Measurements from ENCODE around the gene GOLGA3.
"Not testable (repeated sequence)": the region's sequence is repeated elsewhere in the genome, so short reads cannot be mapped to it uniquely, and the experiment has no call there.

Gene GOLGA3, protein sequence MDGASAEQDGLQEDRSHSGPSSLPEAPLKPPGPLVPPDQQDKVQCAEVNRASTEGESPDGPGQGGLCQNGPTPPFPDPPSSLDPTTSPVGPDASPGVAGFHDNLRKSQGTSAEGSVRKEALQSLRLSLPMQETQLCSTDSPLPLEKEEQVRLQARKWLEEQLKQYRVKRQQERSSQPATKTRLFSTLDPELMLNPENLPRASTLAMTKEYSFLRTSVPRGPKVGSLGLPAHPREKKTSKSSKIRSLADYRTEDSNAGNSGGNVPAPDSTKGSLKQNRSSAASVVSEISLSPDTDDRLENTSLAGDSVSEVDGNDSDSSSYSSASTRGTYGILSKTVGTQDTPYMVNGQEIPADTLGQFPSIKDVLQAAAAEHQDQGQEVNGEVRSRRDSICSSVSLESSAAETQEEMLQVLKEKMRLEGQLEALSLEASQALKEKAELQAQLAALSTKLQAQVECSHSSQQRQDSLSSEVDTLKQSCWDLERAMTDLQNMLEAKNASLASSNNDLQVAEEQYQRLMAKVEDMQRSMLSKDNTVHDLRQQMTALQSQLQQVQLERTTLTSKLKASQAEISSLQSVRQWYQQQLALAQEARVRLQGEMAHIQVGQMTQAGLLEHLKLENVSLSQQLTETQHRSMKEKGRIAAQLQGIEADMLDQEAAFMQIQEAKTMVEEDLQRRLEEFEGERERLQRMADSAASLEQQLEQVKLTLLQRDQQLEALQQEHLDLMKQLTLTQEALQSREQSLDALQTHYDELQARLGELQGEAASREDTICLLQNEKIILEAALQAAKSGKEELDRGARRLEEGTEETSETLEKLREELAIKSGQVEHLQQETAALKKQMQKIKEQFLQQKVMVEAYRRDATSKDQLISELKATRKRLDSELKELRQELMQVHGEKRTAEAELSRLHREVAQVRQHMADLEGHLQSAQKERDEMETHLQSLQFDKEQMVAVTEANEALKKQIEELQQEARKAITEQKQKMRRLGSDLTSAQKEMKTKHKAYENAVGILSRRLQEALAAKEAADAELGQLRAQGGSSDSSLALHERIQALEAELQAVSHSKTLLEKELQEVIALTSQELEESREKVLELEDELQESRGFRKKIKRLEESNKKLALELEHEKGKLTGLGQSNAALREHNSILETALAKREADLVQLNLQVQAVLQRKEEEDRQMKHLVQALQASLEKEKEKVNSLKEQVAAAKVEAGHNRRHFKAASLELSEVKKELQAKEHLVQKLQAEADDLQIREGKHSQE (N-terminal part only)

GRCh38 chr12:132828706-132829534, at the start of gene GOLGA3:
Gene GOLGA3, minus strand, starts transcription at chr12:132828869. Its CDS starts 6,741 bp downstream, at chr12:132822128.
- FAIRE-seq = peak; percentile 94
- DNase-seq (ENCODE audit: extremely low spot score, insufficient read length, low read depth) = peak; percentile 99

DNA sequence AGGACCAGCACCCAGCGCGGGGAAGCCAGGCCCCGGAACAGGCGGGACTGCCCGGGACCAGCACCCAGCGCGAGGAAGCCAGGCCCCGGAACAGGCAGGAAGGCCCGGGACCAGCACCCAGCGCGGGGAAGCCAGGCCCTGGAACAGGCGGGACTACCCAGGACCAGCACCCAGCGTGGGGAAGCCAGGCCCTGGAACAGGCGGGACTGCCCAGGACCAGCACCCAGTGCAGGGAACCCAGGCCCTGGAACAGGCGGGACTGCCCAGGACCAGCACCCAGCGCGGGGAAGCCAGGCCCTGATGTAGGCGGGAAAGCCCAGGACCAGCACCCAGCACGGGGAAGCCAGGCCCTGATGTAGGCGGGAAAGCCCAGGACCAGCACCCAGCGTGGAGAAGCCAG, 46.0 kb upstream of the GOLGA3 start:
- not testable (repeated sequence) for DNase-seq (ENCODE audit: extremely low spot score, insufficient read length, low read depth); FAIRE-seq

GRCh38 chr12:132874175-132874574, 45.5 kb upstream of the GOLGA3 start:
- no peak for FAIRE-seq

GRCh38 chr12:132873724-132874123, 45.1 kb upstream of the GOLGA3 start:
- no peak for DNase-seq (ENCODE audit: extremely low spot score, insufficient read length, low read depth)
- FAIRE-seq = no peak

More at GRCh38 chr12:132874175-132874574, 45.5 kb upstream of the GOLGA3 start:
- DNase-seq (ENCODE audit: extremely low spot score, insufficient read length, low read depth) = no peak

- FAIRE-seq (no peak), DNase-seq (ENCODE audit: extremely low spot score, insufficient read length, low read depth) (no peak)
Observed at GRCh38 chr12:132872975-132873421, 44.3 kb upstream of the GOLGA3 start.

DNA sequence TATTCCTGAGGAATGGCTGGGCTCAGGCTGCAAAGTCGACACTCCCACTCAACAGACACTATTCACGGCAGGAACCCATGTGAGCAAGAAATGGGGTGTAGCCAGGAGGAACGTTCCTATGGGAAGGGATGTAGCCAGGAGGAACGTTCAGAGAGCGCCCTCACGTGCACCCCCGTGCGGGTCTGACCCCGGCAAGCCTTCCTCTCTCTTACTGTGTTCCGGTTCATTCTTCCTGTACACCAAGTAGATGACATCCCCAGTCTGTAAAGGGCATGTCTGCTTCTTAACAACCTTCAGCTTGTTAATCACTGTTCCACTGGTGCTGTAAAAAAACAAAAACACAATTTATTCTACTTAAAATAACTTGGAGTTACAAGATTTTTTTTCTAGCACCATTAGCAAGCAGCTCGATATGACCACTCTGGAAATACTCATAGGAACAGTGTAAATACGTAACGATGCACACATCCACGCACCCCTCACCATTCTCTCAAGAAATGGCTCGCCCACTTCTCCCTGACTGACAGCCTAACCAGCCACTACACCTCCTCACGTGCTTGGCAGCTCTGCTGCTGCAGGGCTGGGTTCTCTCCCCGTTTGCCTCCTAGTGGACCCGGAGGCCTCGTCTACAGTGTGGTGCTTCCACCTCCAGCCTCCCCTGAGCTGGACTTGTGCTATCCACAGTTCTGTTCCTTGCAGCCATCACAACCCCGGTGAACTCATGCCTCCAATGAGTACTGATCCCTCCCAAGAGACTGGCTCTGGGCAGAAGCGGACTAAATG, 43.6 kb upstream of the GOLGA3 start:
- FAIRE-seq = no peak

GRCh38 chr12:132869551-132869950, 40.9 kb upstream of the GOLGA3 start:
- DNase-seq (ENCODE audit: extremely low spot score, insufficient read length, low read depth) = no peak
- FAIRE-seq = no peak

More for the DNA sequence above, 43.6 kb upstream of the GOLGA3 start:
- no peak for DNase-seq (ENCODE audit: extremely low spot score, insufficient read length, low read depth)

DNA sequence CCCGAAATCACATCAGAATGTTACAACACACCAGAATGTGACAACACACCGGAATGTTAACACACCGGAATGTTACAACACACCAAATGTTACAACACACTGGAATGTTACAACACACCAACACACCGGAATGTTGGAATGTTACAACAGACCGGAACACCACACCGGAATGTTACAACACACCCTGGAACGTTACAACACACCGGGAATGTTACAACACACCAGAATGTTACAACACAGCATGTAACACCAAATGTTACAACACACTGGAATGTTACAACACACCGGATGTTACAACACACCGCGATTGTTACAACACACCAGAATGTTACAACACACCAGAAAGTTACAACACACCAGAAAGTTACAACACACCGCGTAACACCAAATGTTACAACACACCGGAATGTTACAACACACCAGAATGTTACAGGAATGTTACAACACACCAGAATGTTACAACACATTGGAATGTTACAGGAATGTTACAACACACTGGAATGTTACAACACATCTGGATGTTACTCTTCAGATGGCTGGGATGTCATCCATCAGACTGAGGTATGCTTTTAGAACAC, 37.7 kb upstream of the GOLGA3 start:
- no peak for DNase-seq (ENCODE audit: extremely low spot score, insufficient read length, low read depth)
- peak; percentile 33 for FAIRE-seq

GRCh38 chr12:132861558-132861957, 32.9 kb upstream of the GOLGA3 start:
- no peak for FAIRE-seq
- no peak for DNase-seq (ENCODE audit: extremely low spot score, insufficient read length, low read depth)

- DNase-seq (ENCODE audit: extremely low spot score, insufficient read length, low read depth) (no peak), FAIRE-seq (no peak)
Observed at GRCh38 chr12:132858718-132859266, 30.1 kb upstream of the GOLGA3 start.

GRCh38 chr12:132857019-132857418, 28.4 kb upstream of the GOLGA3 start:
- DNase-seq (ENCODE audit: extremely low spot score, insufficient read length, low read depth); FAIRE-seq: not testable (repeated sequence)

DNA sequence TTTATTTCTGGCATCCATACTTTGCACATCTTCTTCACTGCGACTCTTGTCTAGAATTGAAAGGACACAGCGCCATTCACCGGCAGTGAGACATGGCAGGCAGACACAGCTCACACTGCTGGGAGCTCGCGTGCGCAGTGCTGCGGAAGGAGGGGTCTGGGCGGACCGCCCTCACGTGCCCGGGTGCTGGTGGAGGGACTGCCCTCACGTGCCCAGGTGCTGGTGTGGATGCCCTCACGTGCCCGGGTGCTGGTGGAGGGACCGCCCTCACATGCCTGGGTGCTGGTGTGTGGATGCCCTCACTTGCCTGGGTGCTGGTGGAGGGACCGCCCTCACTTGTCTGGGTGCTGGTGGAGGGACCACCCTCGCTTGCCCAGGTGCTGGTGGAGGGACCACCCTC, 27.9 kb upstream of the GOLGA3 start:
- DNase-seq (ENCODE audit: extremely low spot score, insufficient read length, low read depth) = no peak
- no peak for FAIRE-seq

DNA sequence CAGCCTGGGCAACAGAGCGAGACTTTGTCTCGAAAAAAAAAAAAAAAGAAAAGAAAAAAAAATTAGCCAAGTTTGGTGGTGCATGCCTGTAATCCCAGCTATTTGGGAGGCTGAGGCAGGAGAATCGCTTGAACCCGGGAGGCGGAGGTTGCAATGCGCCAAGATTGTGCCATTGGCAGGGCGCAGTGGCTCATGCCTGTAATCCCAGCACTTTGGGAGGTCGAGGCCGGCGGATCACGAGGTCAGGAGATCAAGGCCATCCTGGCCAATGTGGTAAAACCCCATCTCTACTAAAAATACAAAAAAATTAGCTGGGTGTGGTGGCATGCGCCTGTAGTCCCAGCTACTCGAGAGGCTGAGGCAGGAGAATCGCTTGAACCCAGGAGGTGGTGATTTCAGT, 26.5 kb upstream of the GOLGA3 start:
- DNase-seq (ENCODE audit: extremely low spot score, insufficient read length, low read depth); FAIRE-seq: not testable (repeated sequence)

GRCh38 chr12:132853285-132854092, 24.8 kb upstream of the GOLGA3 start:
- FAIRE-seq = no peak
- no peak for DNase-seq (ENCODE audit: extremely low spot score, insufficient read length, low read depth)

DNA sequence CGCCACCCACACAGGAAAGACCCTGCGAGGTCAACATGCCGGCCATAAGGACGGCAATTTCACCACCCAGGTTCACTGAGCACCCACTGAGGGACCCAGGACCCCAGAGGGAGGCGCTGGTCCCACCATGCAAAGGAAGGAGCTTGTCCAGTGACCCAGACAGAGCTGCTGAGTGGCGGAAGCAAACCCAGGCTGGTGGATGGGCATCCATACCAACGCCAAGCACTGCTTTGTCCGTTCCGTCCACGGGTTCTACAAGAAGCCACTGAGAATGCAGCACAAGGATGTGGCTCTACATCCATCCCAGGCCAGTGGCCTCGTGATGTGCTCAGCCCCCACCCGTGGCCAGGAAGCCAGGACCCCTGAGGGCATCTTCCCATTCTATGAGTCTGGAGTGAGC, 23.8 kb upstream of the GOLGA3 start:
- FAIRE-seq = no peak
- DNase-seq (ENCODE audit: extremely low spot score, insufficient read length, low read depth) = no peak

DNA sequence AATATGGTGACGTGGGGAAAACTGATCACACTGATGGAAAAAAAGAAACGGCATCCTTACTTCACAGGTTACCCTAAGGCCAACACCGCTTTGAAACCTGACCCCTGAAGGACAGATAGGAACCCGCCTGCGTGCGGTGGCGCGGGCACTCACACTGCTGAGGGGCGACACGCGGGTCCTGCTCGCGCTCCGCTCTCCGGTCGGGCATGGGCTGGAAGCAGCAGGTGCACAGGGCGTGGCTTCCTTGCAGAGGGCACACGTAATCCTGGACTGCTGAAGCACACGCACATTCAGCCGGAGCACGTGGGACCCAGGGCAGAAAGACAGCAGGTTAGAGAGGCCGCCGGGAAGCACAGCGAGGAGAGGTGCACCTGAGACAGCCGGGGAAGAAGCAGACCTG, 22.8 kb upstream of the GOLGA3 start:
- FAIRE-seq = no peak
- no peak for DNase-seq (ENCODE audit: extremely low spot score, insufficient read length, low read depth)

GRCh38 chr12:132850291-132850690, 21.6 kb upstream of the GOLGA3 start:
- FAIRE-seq (no peak), DNase-seq (ENCODE audit: extremely low spot score, insufficient read length, low read depth) (no peak)

All from GM18507 (cell line).